Measurements from ENCODE around the gene TMEM209.

DNA sequence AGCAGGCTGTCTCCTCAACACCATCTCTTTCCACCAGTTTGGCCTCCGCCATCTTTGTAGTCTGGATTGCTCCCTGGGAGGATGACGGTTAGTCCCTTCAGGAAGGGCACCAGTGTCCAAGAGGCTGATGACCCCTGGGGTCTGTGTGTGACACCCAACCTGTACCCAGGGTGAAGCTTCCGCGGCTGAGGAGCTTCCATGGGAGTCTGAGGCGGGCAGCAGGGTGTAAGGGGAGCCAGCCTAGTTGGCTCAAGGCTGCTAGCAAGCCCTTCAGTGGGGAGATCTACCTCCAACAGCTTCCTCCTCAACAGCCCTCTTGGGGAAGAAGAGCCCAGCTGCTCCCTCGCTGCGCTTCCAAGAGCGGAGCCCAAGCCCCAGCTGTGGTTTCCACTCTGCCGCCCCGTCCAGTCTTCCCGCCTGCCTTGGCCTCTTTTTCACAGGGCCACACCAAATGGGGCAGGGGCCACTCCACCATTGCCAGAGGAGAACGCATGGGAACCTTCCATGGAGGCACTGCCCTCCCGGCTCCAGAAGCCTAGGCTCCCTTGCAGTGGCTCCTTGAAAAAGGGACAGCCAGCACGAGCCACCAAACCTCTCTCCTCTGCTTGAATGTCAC, 57.4 kb downstream of the TMEM209 start:
- TF ChIP-seq, protein P1, sequence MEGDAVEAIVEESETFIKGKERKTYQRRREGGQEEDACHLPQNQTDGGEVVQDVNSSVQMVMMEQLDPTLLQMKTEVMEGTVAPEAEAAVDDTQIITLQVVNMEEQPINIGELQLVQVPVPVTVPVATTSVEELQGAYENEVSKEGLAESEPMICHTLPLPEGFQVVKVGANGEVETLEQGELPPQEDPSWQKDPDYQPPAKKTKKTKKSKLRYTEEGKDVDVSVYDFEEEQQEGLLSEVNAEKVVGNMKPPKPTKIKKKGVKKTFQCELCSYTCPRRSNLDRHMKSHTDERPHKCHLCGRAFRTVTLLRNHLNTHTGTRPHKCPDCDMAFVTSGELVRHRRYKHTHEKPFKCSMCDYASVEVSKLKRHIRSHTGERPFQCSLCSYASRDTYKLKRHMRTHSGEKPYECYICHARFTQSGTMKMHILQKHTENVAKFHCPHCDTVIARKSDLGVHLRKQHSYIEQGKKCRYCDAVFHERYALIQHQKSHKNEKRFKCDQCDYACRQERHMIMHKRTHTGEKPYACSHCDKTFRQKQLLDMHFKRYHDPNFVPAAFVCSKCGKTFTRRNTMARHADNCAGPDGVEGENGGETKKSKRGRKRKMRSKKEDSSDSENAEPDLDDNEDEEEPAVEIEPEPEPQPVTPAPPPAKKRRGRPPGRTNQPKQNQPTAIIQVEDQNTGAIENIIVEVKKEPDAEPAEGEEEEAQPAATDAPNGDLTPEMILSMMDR (IDR thresholded peaks at IDR 0.05; ENCODE audit: low read depth, low read length, missing input control): no peak
- TF ChIP-seq, protein P2, sequence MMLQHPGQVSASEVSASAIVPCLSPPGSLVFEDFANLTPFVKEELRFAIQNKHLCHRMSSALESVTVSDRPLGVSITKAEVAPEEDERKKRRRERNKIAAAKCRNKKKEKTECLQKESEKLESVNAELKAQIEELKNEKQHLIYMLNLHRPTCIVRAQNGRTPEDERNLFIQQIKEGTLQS (IDR thresholded peaks at IDR 0.05): no peak
- no peak for TF ChIP-seq FOXA1 (IDR thresholded peaks at IDR 0.05)
